K562 (cell line): ENCODE measurements around the gene AHCY. TPM values are rescaled to one million over a fixed set of nuclear protein-coding genes. Genes with fewer than 3 reads are reported as not detected.

Source experiments
- ARID4B ChIP-seq: sonication (generic); formaldehyde crosslinking; IDR thresholded peaks from 2 replicates; pipeline ENCODE4 v1.8.0; 2022; ENCODE audit warnings: mild to moderate bottlenecking, missing genetic modification reagents
- ATF2 ChIP-seq: sonication (generic); formaldehyde crosslinking; IDR thresholded peaks from 2 replicates; pipeline ENCODE4 v1.8.1; 2022; ENCODE audit warnings: missing genetic modification reagents
- CHCHD3 ChIP-seq: fragments of 250-450 bp; sonication (Bioruptor Pico); IDR thresholded peaks from 2 replicates; pipeline ENCODE4 v2.1.2; 2022; ENCODE audit warnings: mild to moderate bottlenecking
- CTBP1 ChIP-seq: fragments of 450-650 bp; IDR thresholded peaks from 2 replicates; pipeline ENCODE4 v1.6.1; 2016; ENCODE audit warnings: borderline replicate concordance
- E4F1 ChIP-seq: fragments of 250-450 bp; sonication (Bioruptor Pico); IDR thresholded peaks from 2 replicates; pipeline ENCODE4 v1.5.0; 2021; ENCODE audit warnings: mild to moderate bottlenecking, borderline replicate concordance
- FIP1L1 ChIP-seq: fragments of 200-400 bp; formaldehyde crosslinking; IDR thresholded peaks from 2 replicates; pipeline ENCODE4 v1.6.1; 2018; ENCODE audit warnings: mild to moderate bottlenecking, low read depth, low read length; ENCODE audit not compliant: poor library complexity, severe bottlenecking
- HMGXB4 ChIP-seq: sonication (generic); formaldehyde crosslinking; IDR thresholded peaks from 2 replicates; pipeline ENCODE4 v1.8.1; 2023; ENCODE audit warnings: mild to moderate bottlenecking, missing genetic modification reagents
- ID3 ChIP-seq, 2 experiments: fragments of 250-450 bp in 1 of 2; fragments of 450-650 bp in 1 of 2; sonication (Bioruptor Pico) in 1 of 2; IDR thresholded peaks; 2 replicates each; pipeline versions ENCODE4 v1.6.1 to v1.8.0; 2016 to 2021; ENCODE audit warnings: mild to moderate bottlenecking in 2 of 2, moderate library complexity in 2 of 2, missing compliant biosample characterization in 1 of 2, missing genetic modification characterization in 1 of 2
- RBFOX2 ChIP-seq: fragments of 200-400 bp; formaldehyde crosslinking; IDR thresholded peaks from 2 replicates; pipeline ENCODE4 v1.6.1; 2017; ENCODE audit warnings: low read depth, mild to moderate bottlenecking, low read length, moderate library complexity
- SLC30A9 ChIP-seq: fragments of 250-450 bp; sonication (Bioruptor Pico); IDR thresholded peaks from 2 replicates; pipeline ENCODE4 v1.8.0; 2022; ENCODE audit warnings: mild to moderate bottlenecking, moderate library complexity
- ZNF512 ChIP-seq: IDR thresholded peaks from 2 replicates; pipeline ENCODE4 v1.6.1; 2016; ENCODE audit warnings: missing genetic modification characterization, missing compliant biosample characterization
- ZNF57 ChIP-seq: fragments of 450-650 bp; formaldehyde crosslinking; IDR thresholded peaks from 2 replicates; pipeline ENCODE4 v1.4.0; 2020; ENCODE audit warnings: mild to moderate bottlenecking, moderate library complexity
- polyA plus RNA-seq, 8 experiments: library from polyadenylated mRNA; depleted of rRNA in 4 of 8; stranded (reverse) in 5 of 8; unstranded in 3 of 8; fragments of >200 nt; fragmentation: Nextera tagmentation in 2 of 8; fragmentation: Illumina TruSeq in 1 of 8; extraction: Ambion mirVana in 2 of 8; extraction: Trizol in 1 of 8; gene quantifications; 2 replicates each; pipeline versions ENCODE4 v1.2.1 to v1.2.3, GENCODE V29; 2011 to 2014; ENCODE audit warnings: inconsistent platforms in 1 of 8, missing spikeins in 1 of 8
- total RNA-seq, 7 experiments: library from RNA; depleted of rRNA in 6 of 7; stranded (reverse); fragments of >200 nt in 6 of 7; fragmentation: Illumina TruSeq in 2 of 7; extraction: Trizol in 2 of 7; gene quantifications; 2 replicates each; pipeline versions ENCODE4 v1.2.1 to v1.2.3, GENCODE V29; 2011 to 2021; ENCODE audit warnings: low replicate concordance in 1 of 7

AHCY gene
- total and polyA plus RNA-seq, 9 of the 15 experiments (the other 6 are each of a cell fraction or from before 2014, with no cell fraction given) = 82.5 to 269 (median 190) TPM

- TF ChIP-seq ZNF512 (tag) (no peak), ARID4B (CRISPR knock-in tag) (peak; percentile 97), HMGXB4 (CRISPR knock-in tag) (peak; percentile 67; the same call in 1 of the 2 replicates), ZNF57 (CRISPR knock-in tag) (no peak), SLC30A9 (CRISPR knock-in tag) (no peak), CHCHD3 (CRISPR knock-in tag) (no peak), RBFOX2 (peak; percentile 93), CTBP1 (peak; percentile 42; the same call in 1 of the 2 replicates), FIP1L1 (peak; percentile 68), ATF2 (CRISPR knock-in tag) (no peak), E4F1 (CRISPR knock-in tag) (peak; percentile 91), ID3 (CRISPR knock-in tag; IDR thresholded peaks at IDR 0.05) (no peak), ID3 (tag; IDR thresholded peaks at IDR 0.05) (peak; percentile 47; the same call in 1 of the 2 replicates)
These were observed at the start of gene AHCY (continued) for GRCh38 chr20:34302723-34303533.
